HTERT RPE-1 (cell line): ENCODE results near the gene RNF40.

Source experiments
- in situ Hi-C: fragments of 300-500 bp; cut with MboI; formaldehyde crosslinking; loops from 4 replicates; pipeline ENCODE4 v1.14.3; 2020; ENCODE audit warnings: low sequenced_read_pairs

RNF40 gene

DNA sequence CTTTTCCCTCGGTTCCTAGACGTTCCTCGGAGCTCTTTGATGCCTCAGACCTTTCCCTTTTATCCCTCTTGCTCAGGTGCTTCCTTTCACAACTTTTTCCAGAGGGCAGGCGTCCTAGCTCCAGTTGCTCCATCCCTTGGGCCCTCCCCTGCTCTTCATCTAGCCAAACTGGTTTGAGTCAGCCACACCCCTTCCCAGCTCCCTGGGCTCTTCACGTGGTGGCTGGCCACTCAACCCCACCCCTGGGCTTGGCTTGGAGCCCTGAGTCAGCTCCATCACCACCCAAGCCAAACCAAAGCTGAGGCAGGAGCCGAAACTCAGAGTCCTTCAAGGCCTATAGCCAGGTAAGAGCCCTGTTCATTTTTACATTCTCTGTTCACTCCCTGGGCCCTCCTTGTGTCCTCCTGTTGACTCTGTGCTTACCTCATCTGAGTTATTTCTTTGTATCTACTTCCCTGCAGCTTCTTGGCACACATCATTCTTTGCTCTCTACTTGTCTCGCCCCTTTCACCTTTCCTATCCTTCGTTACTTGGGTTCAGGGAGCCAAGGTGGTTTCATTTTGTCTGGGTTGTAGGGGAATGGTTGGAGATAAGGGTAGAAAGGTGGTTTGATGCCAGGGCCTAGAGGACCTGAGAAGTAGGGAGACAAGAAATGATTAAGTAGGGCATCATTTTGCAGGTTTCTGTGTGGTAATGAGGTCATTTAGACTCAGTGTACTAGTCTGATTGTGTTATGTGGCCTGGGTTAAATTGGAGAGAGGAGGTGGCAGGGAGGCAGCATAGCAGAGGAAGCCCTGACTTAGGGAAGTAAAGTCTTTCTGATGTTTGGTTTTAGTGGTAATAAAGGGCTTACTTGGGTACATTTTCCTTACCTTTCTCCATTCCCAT lies 21.5 kb upstream of the RNF40 start:
- in situ Hi-C loops: no loop called here

DNA sequence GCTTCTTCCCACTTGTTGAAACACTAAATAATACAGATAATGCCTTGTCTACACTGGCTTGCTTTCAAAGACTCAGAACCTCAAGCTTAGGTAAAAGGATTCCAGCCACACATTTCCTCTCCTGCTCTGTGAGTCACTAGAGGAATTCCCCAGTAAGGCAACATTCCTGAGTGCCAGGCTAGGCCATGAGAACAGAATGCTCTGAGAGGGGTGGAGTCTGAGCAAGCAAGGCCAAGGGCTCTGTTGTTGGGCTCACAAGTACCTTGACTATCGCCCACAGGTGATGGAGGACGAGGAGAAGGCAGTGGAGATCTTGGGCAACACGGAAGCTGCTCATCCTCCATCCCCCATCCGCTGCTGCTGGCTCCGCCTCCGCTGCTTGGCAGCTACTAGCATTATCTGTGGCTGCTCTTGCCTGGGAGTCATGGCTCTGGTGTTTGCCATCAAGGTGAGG lies 20.6 kb upstream of the RNF40 start:
- in situ Hi-C loops: no loop called here

DNA sequence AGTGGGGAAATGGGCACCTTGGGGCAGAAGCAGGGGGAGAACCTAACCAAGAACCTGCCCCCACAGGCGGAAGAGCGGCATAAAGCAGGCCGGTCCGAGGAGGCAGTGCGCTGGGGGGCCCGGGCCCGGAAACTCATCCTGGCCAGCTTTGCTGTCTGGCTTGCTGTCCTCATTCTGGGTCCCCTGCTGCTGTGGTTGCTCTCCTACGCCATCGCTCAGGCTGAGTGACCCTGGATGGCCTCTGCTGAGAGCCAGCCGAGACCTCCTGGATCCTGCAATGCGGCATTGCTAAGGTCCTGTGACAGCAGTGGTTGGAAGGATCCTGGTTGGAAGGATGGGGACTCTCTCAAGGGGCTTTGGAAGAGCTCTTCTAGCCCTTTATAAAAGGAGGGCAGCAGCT lies 18.4 kb upstream of the RNF40 start:
- in situ Hi-C loops: no loop called here

DNA sequence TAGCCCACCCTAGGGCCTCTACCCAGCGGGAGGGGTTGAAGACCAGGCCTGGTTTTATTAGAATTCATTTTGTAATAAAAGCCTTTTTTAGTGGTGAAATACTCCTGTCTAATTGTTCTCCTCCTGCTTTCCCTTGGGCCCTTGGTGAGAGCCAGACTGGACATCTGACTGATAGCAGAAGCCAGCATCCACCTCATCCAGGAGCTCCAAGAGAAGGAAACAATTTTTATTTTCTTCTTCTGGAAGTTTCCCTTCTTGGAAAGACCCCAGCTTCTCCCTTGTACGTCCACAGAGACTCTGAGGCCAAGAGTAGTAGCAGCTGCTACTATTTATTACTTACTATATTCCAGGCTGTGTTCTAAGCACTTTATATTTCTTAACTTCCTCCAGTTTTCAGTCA lies 17.9 kb upstream of the RNF40 start:
- in situ Hi-C loops: no loop called here

DNA sequence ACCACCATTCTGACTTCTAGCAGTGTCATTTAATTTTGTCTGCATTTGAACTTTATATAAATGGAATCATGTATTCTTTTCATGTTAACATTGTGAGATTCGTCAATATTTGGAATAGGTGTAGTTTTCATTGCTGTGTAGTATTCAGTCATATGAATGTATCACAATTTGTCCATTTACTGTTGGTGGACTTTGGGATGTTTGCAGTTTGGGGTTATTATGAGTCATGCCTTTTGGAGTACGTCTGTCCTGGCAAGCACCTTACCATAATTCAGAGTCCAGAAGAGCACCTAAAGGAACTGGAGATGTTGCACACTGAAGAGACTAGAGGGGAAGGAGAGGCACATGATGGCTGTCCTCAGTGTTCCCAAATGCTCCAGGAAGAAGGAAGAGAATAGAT lies 17.0 kb upstream of the RNF40 start:
- in situ Hi-C loops: no loop called here

DNA sequence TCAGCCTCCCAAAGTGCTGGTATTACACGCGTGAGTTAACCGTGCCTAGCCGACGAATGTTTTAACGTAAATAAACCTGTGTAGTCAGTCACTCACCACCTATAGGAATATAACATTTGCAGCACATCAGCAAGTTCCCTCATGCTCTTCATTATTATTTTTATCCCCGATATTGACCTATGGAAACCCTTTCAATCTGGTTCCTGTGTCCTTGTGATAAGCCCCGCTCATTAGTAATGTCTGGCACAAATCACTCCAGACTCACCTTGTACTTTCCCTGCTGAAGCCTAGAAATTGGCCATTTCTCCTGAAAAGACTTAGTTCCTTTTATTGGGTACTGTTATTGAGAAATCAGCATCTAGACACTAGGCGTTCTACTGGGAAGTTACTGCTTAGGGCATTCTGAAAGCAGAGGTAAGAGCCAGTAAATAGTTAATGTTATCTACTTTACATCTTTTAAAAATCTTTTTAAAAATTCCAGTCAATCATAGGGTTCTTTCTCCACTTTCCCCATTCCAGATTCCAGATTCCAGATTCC lies 15.4 kb upstream of the RNF40 start:
- in situ Hi-C loops: no loop called here

DNA sequence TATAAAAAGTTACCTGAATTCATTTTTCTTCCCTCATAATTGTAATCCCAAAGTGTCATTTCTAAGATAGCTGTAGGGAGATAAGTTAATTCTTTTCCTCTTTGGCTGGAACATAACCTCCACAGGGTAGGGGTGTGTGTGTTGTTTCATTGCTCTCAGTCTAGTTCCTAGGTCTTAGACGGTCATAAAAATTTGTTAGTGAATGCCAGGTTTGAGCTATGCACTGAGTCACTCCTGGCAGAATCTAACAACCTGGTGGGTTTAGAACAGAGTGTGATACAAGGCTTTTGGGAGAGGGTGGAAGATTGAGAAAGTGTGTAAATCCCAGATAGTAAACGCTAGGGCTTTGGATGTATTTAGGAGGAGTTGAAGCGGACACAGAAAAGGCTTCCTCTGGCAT lies 14.8 kb upstream of the RNF40 start:
- in situ Hi-C loops: no loop called here

DNA sequence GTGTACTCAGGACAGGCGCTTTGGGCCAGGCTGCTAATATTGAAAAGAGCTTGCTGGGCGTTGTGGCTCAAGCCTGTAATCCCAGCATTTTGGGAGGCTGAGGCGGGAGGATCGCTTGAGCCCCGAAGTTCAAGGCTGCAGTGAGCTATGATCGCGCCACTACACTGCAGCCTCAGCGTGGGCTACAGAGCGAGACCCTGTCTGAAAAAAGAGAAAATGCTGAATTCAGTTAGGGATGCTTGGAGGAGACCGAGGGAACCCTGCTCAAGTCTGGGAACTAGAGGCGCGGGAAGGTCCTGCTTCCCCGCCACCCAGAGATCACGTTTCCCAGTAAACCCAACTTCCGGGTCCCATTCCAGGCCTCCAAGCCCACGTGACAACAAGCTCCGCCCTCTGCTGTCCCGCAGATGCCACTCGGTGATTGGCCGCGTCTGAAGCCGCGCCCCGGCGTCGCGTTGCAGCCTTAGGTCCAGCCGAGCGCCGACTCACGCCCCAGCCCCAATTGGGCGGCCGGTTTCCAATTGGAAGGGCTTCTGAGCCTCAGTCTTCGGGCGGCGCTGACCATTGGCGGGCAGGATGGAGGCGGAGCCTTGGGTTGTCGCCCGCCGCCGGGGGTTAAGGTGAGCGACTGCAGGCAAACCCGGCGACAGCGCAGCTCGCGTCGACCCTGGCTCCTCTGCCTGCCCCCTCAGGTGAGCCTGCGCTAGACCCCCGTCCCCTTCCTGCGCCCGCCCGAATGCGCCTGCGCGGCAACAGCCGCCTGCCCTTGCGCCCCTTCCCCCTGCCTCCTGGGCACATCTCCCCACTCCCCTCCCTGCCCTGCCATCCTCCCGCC lies 14.1 kb upstream of the RNF40 start, which contains the start of gene PHKG2:
PHKG2 (plus strand) TSS at position 627 of the 835 bp plus-strand sequence. CDS start 396 bp downstream, outside the sequence.
- in situ Hi-C loops: no loop called here

DNA sequence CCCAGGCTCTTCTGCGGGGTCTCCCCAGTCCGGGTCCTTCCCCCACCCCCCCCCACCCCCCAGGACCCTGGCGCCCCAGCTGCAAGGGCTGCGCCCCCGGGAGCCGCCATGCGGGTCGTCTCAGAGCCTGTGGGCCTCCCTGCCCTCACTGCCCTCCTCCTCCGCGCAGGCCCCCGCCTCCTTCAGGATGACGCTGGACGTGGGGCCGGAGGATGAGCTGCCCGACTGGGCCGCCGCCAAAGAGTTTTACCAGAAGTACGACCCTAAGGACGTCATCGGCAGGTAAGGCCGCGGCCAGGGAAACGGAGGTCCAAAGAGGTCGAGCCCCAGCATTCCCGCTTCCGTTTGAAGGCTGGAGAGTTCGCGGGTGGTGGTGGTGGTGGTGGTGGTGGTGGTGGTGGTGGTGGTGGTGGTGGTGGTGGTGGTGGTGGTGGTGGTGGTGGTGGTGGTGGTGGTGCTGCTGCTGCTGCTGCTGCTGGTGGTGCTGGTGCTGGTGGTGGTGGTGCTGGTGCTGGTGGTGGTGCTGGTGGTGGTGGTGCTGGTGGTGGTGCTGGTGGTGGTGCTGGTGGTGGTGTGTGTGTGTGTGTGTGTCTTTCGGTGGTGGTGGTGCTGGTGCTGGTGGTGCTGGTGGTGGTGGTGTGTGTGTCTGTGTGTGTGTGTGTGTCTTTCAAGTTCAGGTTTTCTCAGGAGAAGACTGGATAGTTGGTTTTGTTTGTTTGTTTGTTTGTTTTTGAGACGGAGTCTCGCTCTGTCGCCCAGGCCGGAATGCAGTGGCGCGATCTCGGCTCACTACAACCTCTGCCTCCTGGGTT lies 13.3 kb upstream of the RNF40 start:
- in situ Hi-C loops: no loop called here

DNA sequence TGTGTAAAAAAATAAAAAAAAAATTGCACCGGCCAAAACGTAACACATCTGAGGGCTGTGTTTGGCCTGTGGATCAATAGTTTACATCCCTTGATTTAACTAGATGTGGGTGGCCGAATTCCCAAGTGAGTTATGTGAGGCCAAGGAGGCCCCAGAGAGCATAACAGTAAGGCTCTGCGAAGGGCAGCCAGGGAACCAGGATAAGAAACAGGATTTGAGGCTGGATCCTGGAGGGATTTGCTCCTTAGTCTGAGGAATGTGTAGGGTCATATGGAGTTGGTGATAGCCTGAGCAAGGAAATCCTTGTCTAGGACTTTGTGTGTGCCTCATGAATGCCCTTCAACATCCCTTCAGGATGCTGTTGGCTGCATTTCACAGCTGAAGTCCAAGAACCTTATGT lies 11.9 kb upstream of the RNF40 start:
- in situ Hi-C loops: no loop called here

DNA sequence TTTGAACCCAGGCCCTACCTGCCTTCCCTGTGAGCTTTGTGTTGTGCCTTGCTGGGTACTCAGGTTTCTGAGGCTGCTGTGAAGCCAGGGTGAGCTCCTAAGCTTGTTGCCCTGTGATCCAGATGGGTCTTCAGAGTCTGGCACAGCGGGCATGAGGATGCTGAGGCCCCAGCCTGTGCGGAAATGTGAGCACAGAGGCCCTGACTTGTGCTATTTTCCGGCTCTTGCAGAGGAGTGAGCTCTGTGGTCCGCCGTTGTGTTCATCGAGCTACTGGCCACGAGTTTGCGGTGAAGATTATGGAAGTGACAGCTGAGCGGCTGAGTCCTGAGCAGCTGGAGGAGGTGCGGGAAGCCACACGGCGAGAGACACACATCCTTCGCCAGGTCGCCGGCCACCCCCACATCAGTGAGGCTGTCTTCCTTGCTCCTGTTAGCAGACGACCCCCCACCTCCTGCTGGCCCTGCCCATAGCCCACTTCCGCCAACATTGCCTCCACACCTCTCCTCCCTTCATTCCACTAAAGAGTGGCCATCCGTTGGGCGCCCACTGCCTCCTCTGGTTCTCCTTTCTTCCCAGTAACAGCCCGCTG lies 11.2 kb upstream of the RNF40 start:
- in situ Hi-C loops: no loop called here

DNA sequence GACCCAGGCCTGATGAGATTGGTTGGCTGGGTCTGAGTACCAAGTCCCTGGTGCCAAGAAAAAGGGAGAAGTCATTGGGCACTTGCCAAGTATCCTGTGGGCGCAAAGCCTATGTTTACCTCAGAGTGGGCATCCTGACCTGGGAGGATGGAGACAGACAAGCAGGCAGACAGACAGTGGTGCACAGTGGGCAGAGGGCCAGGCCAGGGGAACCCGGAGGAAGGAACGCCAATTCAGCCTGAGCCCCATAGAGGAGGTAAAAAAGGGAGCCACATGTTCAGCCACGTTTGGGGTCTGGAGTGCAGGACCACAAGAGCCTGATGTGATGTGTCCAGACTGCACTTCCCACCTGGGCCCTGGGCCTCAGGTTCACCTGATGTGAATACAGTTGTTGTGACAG lies 8.5 kb upstream of the RNF40 start:
- in situ Hi-C loops: no loop called here

DNA sequence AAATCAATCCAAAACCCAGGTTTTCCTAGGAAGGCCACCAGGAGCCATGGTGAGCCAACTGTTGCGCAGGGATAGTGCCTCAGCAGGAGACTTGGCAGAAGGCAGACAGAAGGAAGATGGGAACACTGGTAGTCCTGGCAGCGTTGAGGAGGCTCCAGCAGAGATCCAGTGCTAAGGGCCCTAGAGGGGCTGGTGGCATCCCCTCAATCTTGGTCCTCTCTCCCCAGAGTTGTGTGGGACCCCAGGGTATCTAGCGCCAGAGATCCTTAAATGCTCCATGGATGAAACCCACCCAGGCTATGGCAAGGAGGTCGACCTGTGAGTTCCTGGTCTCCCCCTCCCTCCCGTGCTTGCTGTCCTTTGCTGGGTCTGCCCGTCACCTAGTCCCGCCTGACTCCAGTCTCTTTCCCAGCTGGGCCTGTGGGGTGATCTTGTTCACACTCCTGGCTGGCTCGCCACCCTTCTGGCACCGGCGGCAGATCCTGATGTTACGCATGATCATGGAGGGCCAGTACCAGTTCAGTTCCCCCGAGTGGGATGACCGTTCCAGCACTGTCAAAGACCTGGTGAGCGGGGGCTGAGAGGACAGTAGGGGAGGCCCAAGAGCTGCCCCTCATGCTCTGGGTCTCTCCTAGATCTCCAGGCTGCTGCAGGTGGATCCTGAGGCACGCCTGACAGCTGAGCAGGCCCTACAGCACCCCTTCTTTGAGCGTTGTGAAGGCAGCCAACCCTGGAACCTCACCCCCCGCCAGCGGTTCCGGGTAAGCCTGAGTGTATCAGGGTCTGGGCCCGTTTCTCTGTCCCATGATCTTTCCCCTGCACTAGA lies 6.0 kb upstream of the RNF40 start:
- in situ Hi-C loops: no loop called here

DNA sequence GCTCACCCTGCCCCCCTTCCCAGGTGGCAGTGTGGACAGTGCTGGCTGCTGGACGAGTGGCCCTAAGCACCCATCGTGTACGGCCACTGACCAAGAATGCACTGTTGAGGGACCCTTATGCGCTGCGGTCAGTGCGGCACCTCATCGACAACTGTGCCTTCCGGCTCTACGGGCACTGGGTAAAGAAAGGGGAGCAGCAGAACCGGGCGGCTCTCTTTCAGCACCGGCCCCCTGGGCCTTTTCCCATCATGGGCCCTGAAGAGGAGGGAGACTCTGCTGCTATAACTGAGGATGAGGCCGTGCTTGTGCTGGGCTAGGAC lies 5.4 kb upstream of the RNF40 start:
- in situ Hi-C loops: no loop called here

DNA sequence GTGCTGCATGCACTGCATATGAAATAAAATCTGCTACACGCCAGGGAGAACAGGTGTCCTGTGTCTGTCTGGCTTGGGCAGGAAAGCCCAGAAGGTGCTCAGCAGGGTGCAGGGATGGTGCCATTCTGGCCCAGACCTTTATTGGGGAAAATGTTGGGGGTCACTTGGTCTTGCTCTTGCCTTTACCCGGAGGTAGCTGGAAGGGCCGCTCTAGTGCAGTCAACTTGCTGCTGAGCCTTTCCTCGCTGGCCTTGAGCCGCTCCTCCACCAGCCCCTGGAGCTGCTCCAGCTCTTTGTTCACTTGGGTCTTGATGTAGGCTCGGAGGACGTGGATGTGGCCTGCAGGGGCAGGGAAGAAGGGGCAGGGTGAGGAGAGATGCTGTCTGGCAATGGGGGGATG lies 4.8 kb upstream of the RNF40 start:
- in situ Hi-C loops: no loop called here

DNA sequence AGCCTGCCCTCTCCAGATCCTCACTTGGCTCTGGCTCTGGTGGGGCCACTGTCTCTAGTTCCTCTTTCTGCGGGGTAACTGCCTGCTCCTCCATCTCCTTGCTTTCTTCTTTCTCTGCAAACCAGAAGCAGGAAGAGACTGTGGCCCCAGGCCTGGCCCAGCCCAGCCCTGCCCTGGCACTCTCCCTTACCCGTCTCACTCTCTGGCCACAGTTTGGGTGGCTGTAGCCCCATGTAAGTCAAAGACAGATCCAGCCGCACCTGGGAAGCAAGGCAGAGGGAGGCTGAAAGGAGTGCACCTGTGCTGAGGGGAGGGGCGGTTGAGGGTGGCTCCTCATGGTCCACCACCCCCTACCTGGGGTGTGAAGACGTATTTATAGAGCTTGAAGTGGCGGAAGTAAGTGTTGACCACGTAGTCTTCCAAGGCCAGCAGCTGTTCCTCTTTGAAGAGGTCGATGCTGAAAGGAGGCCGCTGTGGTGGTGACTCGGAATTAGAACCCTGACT lies 3.1 kb upstream of the RNF40 start:
- in situ Hi-C loops: no loop called here

DNA sequence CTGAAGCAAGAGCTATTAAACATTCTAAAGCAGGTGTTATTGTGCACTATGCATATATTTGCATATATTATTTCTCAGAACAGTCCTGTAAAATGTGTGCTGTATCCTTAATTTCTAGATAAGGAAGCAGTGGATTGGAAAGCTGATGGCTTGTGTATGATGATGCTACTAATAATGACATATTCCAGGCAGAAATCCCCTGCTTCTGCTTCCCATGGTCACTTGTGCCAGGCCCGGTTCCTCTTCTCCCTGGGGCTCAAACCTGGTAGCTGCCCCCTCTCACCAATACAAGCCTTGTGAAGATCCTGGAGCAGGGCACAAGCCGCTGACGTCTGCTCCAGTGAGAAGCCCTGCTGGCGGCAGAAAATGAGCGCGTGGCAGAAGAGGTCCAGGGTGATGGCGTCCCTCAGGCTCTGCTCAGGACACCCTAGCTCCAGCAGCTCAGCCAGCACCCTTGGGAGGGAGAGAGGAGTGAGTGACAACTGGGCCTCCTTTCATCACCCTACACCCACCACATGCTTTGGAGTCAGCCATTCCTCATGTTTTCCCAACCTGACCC lies 2.0 kb upstream of the RNF40 start:
- in situ Hi-C loops: no loop called here

DNA sequence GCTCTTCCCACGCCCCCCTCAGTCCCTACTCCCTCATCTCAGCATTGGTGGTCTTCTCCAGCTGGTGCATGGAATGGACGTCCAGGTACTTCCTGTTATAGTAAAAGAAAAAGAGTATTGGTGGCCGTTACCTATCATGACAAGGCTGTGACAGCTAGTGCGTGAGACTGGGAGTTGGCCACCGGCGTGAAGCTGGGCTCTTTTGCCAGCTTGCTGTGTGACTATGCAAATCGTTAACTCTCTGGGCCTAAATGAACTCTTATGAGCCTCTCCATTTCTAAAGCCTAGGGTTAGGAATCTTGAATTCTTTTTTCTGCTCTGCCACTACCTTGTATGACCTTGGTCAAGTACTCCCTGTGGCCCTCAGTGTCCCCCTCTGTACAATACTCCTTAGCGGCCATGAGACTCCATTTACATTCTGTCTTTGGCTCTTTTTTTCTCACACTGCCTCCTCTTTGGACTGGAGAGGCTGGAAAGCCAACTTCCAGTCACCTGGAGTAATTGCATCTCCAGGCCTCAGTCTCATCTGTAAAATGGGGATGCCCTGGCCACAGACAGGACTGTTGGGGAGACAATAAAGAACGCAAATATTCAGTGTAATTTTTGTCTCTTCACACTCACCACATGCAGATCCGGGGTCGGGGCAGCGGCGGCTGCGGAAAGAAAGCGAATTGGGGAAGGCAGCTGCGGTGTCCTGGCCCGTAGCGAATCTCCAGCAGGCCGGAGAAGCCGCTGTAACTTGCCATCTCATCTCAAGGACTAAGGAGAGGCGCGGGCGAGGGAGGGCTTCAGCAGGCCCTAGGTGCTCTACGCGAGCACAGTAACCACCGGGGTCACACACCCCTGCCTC lies 1.3 kb upstream of the RNF40 start:
- in situ Hi-C loops: no loop called here
